ENCODE results near the gene PRDM2. TPM values are rescaled to one million over a fixed set of nuclear protein-coding genes. Genes with fewer than 3 reads are reported as not detected.

PRDM2 gene
- polyA plus RNA-seq, 1 of the 3 experiments (the other 2 are of a cell fraction) = 7.2 TPM

DNA sequence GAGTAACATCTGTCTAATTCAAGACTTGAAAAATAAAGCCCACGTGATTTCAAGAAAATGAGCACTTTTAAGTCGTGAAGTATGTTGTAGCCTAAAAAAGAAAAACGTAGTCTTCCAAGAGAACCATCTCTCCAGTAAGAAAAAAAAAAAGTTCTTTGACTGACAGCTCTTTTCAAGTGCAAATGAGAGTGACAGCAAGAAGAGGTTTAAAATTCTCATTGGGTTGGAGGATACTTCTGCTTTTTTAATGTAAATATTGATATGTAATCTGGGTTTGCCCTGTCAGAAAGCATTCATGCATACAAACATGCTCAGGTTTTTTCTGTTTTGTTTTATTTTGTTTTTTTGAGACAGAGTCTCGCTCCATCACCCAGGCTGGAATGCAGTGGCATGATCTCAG, 32.3 kb upstream of the PRDM2 start:
- Histone ChIP-seq H3K27ac (ENCODE audit: low read depth in 2 of 2, low read length in 1 of 2) (no peak overlapping the region), H3K79me2 (ENCODE audit: insufficient read depth) (no peaks in the 10 kb centered on the region), H4K20me1 (ENCODE audit: insufficient read depth) (no peaks in the 10 kb centered on the region), H3K9ac (no peak overlapping the region), H3K9me2 (no peaks in the 10 kb centered on the region), H3K9me3 (no peaks in the 10 kb centered on the region), H2AFZ (ENCODE audit: low read depth) (no peak overlapping the region), H3K36me3 (replicated peaks in 1 of 2; ENCODE audit: control insufficient read depth in 1 of 2, insufficient read depth in 2 of 2, low read length in 1 of 2) (no peaks in the 10 kb centered on the region), H3K4me2 (no peak overlapping the region), H3K4me3 (ENCODE audit: low read depth in 2 of 2, low read length in 1 of 2) (no peak overlapping the region), H3K4me1 (ENCODE audit: control insufficient read depth in 1 of 2, insufficient read depth in 2 of 2, low read depth in 1 of 2, low read length in 1 of 2) (no peaks in the 10 kb centered on the region; a peak in 2 of 4 replicates), H3F3A (replicated peaks; ENCODE audit: insufficient read depth) (no peaks in the 10 kb centered on the region), H3K27me3 (ENCODE audit: insufficient read depth) (no peaks in the 10 kb centered on the region; the same call in 1 of the 2 replicates)
- 27% methylated on average over 4 of the region's 4 CpGs for WGBS (ENCODE audit: low lambda C conversion rate)
- CTCF ChIA-PET = interaction anchor here (0.7 to 2.1 kb wide), 4 partner anchors 59 to 292 kb away, joined by 3 to 10 read pairs (median 4); no protein-coding TSS in a partner anchor
- POLR2A ChIA-PET = no interaction called here
- no peak for TF ChIP-seq SMC3 (IDR thresholded peaks at IDR 0.05; ENCODE audit: low read depth, low read length)
- no peak for TF ChIP-seq TCF12 (IDR thresholded peaks at IDR 0.05)
- DNase-seq = no peak

GRCh38 chr1:13674377-13674776, 25.6 kb upstream of the PRDM2 start:
- 0% methylated on average over 5 of the region's 5 CpGs for WGBS (ENCODE audit: low lambda C conversion rate)
- CTCF ChIA-PET = interaction anchor here (1.1 to 1.3 kb wide), 2 partner anchors 51 to 285 kb away, joined by 3 read pairs; no protein-coding TSS in a partner anchor
- no peak for DNase-seq

DNA sequence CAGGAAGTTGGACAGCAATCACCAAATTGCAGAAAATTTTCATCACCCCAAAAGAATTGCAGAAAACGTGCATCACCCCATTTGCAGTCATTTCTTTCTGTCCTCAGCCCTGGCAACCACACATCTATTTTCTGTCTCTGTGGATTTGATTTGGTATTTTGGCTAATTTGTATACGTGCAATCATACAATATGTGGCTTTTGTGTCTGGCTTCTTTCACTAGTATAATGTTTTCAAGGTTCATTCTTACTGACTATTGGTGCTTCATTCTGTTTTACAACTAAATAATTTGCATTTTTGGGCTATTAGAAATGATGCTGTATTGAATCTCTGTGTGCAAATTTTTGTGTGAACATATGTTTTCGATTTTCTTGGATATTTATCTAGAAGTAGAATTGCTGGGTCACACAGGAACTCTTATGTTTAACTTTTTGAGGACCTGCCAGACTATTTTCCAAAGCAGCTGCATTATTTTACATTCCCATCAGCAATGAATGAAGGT, 24.8 kb upstream of the PRDM2 start:
- ChIA-PET POLR2A (no interaction called here), CTCF (no interaction called here)
- H3K9ac ChIP-seq = no peak overlapping the region
- TF ChIP-seq SMC3 (IDR thresholded peaks at IDR 0.05; ENCODE audit: low read depth, low read length) (no peak), JUND (IDR thresholded peaks at IDR 0.05) (no peak), TCF12 (IDR thresholded peaks at IDR 0.05) (peak; percentile 29; the same call in 1 of the 2 replicates), TAF1 (IDR thresholded peaks at IDR 0.05; ENCODE audit: borderline replicate concordance, low read depth, low read length) (no peak), ZBTB33 (IDR thresholded peaks at IDR 0.05; ENCODE audit: borderline replicate concordance, low read depth) (no peak)
- TF ChIP-seq, protein P1, sequence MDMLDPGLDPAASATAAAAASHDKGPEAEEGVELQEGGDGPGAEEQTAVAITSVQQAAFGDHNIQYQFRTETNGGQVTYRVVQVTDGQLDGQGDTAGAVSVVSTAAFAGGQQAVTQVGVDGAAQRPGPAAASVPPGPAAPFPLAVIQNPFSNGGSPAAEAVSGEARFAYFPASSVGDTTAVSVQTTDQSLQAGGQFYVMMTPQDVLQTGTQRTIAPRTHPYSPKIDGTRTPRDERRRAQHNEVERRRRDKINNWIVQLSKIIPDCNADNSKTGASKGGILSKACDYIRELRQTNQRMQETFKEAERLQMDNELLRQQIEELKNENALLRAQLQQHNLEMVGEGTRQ (IDR thresholded peaks at IDR 0.05; ENCODE audit: borderline replicate concordance, low read depth, low read length) = no peak
- no peaks in the 10 kb centered on the region; the same call in 1 of the 2 replicates for H3K27me3 ChIP-seq (ENCODE audit: insufficient read depth)
- no peaks in the 10 kb centered on the region for H3F3A ChIP-seq (replicated peaks; ENCODE audit: insufficient read depth)
- no peaks in the 10 kb centered on the region for H3K36me3 ChIP-seq (replicated peaks in 1 of 2; ENCODE audit: control insufficient read depth in 1 of 2, insufficient read depth in 2 of 2, low read length in 1 of 2)
- no peak overlapping the region for H2AFZ ChIP-seq (ENCODE audit: low read depth)
- H4K20me1 ChIP-seq (ENCODE audit: insufficient read depth) = no peaks in the 10 kb centered on the region
- no peaks in the 10 kb centered on the region for H3K9me3 ChIP-seq
- WGBS (ENCODE audit: low lambda C conversion rate) = 0% methylated on average over 3 of the region's 3 CpGs
- no peak overlapping the region for H3K4me3 ChIP-seq (ENCODE audit: low read depth in 2 of 2, low read length in 1 of 2)
- no peak overlapping the region for H3K4me2 ChIP-seq
- H3K4me1 ChIP-seq (ENCODE audit: control insufficient read depth in 1 of 2, insufficient read depth in 2 of 2, low read depth in 1 of 2, low read length in 1 of 2) = no peaks in the 10 kb centered on the region
- no peak overlapping the region for H3K27ac ChIP-seq (ENCODE audit: low read depth in 2 of 2, low read length in 1 of 2)
- H3K9me2 ChIP-seq = no peaks in the 10 kb centered on the region
- H3K79me2 ChIP-seq (ENCODE audit: insufficient read depth) = no peaks in the 10 kb centered on the region
- no peak for DNase-seq

More at GRCh38 chr1:13674377-13674776, 25.6 kb upstream of the PRDM2 start:
- H3K36me3 ChIP-seq (replicated peaks in 1 of 2; ENCODE audit: control insufficient read depth in 1 of 2, insufficient read depth in 2 of 2, low read length in 1 of 2) = no peaks in the 10 kb centered on the region
- TF ChIP-seq FOXJ3 (CRISPR knock-in tag; IDR thresholded peaks at IDR 0.05) (no peak), EZH2phosphoT487 (IDR thresholded peaks at IDR 0.05; ENCODE audit: borderline replicate concordance, low read depth) (no peak), TCF12 (IDR thresholded peaks at IDR 0.05) (no peak), MEF2A (IDR thresholded peaks at IDR 0.05; ENCODE audit: borderline replicate concordance, low read depth) (no peak), ZBTB33 (IDR thresholded peaks at IDR 0.05; ENCODE audit: borderline replicate concordance, low read depth) (no peak), GATA2 (CRISPR knock-in tag; IDR thresholded peaks at IDR 0.05) (no peak), JUND (IDR thresholded peaks at IDR 0.05) (no peak), MXI1 (IDR thresholded peaks at IDR 0.05; ENCODE audit: low read depth, low read length) (no peak)
- H4K20me1 ChIP-seq (ENCODE audit: insufficient read depth) = no peaks in the 10 kb centered on the region
- no peak overlapping the region for H3K9ac ChIP-seq
- no peaks in the 10 kb centered on the region for H3K4me1 ChIP-seq (ENCODE audit: control insufficient read depth in 1 of 2, insufficient read depth in 2 of 2, low read depth in 1 of 2, low read length in 1 of 2)
- H3K9me3 ChIP-seq = no peaks in the 10 kb centered on the region
- H3K4me3 ChIP-seq (ENCODE audit: low read depth in 2 of 2, low read length in 1 of 2) = no peak overlapping the region
- no peaks in the 10 kb centered on the region for H3K9me2 ChIP-seq
- H3K27me3 ChIP-seq (ENCODE audit: insufficient read depth) = no peaks in the 10 kb centered on the region; the same call in 1 of the 2 replicates
- no peak overlapping the region for H3K27ac ChIP-seq (ENCODE audit: low read depth in 2 of 2, low read length in 1 of 2)
- POLR2A ChIA-PET = no interaction called here
- no peaks in the 10 kb centered on the region for H3F3A ChIP-seq (replicated peaks; ENCODE audit: insufficient read depth)
- no peak overlapping the region for H3K4me2 ChIP-seq
- no peak overlapping the region for H2AFZ ChIP-seq (ENCODE audit: low read depth)
- H3K79me2 ChIP-seq (ENCODE audit: insufficient read depth) = no peaks in the 10 kb centered on the region
